RPMI8226 (cell line): ENCODE measurements around the gene TGM4.

Source experiments
- DNase-seq: peaks from one replicate; pipeline ENCODE4 v3.0.0-alpha.2; 2015

Gene TGM4

DNA sequence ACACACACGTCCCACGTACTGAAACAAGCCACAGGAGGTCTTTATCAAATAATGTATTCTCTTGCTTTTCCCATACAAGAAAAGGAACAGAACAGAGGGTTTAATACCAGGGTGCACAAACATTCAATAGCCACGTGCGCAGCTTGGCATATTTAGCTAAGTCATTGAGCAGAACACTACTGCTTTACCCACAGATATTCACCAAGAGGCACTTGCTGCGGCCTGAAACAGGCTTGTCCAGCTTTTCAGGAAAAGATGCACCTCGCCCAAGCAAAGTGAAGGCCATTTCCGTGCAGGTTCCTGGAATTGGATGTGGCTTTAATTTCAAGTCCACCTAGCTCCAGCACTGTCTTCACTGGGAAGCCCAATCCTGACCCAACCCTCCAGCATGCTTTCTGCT is 84.0 kb downstream of the TGM4 start:
- no peak for DNase-seq

- DNase-seq, result no peak
These were observed 86.1 kb downstream of the TGM4 start for GRCh38 chr3:44960387-44961026.

- no peak for DNase-seq
These were observed 87.5 kb downstream of the TGM4 start for GRCh38 chr3:44961888-44962287.

- DNase-seq, result no peak
These were observed 88.4 kb downstream of the TGM4 start for GRCh38 chr3:44962621-44963393.

DNA sequence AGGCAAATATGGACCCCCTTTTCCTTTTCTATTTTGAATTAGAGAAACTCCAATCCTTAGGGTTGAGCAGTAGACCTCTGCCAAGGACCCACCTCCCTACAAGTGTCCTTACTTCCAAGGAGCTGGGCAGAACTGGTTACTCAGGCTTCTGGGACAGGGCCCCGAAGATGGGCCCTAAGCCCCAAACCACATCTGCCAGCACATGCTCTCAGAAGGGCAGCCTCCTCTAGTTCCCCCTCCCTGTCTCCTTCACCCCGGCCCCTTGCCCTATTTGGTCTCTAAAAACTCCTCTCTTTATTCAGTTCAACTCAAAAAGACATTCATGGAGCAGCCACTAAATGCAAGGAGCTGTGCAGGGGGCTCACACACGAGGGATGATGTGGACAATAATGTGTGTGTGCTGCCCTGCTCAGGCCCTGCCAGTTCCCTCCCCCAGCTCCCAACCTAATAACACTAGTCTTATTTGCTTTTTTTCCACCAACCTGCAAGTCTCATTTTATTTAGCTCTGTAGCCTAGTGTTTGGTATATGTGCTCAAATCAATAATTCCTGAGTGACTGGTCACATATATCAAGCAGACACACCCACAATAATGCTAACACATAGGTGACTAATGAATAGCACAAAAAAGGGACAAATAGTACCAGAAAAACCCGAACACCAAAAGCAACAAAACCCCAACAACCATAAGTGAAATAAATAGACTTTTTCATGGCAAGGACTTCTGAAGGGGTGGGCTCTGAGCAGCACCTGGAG is 89.3 kb downstream of the TGM4 start:
- DNase-seq, result no peak
